Raji (cell line): ENCODE measurements around the gene PTX4.

Experiments
- POLR2A ChIP-seq: IDR thresholded peaks from 2 replicates; pipeline ENCODE4 v1.6.1; 2011; ENCODE audit warnings: low read depth, low read length, control low read depth; ENCODE audit not compliant: insufficient read depth

Gene PTX4

DNA sequence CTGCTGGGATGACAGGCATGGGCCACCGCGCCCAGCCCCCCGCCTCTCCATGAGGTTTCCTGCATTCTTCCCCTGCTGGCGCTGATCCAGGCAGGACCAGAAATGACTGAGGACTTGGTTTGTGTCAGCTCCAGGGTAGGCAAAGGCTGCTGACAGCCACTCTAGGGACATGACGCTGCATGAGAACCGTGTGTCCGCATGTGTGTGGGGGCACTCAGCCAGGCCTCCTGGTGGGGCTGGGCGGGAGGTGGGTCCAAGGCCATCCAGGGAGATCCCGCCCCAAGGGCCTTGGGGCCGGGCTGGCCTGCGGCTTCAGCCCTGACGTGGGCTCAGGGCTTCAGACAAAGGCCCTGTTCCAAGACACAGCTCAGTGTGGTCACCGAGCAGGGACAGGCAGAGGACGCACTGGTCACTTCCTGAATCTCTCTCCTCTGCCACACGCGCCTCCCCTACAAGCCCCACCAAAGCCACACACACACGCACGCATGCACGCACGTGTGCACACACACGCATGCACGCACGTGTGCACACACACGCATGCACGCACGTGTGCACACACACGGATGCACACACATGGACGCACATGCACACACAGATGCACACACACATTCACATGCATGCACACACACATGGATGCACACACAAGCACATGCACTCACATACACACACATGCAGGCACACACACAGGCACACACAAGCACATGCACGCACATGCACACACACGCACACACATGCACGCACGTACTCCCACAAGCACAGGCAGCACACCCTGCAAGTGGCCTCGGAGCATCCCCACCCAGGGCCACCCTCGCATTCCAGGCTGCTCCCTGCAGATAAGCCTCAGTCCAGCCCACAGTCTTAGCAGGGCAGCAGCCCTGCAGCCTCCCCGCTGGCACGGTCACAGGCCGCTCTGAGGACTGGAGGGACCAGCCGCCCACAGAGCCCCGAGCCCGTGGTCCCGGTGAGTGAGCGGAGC, 39.4 kb upstream of the PTX4 start:
- TF ChIP-seq POLR2A: no peak

DNA sequence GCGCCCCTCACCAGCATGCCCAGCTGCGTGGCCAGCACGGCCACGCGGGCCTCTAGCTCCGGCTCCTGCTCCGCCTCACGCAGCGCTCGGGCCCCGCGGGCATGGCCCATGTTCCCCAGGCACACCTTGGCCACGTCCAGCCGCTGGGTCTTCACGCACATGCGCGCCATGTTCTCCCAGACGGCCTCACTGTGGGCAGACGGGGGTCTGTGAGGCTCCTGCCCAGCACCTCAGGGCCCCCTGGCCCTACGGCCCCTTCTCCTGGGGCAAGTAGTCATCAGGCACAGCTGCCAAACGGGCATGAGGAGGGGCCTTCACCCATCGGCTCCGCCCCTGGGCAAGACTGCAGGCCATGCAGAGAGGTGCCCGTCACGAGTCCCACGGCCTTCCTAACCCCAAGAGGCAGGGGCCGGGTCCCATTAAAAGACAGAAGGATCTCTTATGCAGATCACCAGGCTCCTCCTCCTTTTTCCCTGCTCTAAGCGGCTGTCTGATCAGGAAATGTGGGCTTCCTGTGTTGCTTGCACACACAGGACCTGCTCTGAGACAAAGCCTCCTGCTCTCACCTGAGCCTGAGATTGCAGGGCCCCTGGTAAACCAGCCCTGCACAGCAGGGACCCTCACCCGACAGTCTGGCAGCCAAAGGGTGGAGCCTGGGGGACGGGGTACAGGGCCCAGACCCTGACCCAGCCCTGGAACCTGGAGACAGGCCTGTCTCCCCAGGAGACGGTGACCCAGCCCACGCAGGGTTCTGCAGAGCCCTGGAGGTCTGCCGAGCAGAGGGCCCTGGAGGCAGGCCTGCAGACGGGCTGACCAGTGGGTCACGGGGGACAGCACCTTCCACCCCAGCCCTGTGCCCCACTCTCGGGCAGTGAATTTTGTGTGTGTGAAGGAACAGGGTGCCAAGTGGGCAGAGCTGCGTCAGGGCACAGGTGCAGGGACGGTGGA, 38.1 kb upstream of the PTX4 start:
- TF ChIP-seq POLR2A: no peak

DNA sequence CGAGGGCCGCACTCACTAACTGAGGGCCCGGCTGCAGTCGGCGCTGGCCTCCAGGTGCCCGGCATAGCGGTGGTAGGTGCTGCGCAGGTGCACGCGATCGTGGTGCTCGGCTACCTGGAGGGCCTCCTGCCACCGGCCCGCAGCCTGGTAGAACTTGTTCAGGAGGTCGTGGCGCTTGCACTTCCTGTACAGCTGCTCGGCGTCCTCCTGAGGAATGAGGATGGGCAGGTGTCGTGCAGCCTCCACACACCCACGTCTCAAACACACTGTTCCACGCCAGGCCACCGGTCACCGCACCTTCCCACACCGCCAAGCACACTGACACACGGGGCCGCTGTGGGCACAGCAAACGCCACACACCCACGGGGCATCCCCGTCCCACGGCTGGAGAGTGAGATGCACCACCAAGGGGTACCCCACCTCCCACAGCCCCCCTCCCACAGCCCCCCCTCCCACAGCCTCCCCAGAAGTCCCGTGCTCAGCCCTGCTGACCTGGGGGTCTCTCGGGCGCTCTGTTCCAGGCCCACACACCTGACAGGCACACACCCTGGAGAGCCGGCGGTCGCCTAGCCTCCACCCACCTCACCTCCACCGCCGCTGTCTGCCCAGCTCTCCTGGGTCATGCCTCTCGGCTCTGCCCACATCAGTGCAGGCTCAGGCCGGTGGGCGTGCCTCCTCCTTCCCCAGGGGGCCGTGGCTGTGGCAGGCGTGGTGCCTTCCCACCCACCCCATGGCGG, 37.3 kb upstream of the PTX4 start:
- TF ChIP-seq POLR2A: no peak

DNA sequence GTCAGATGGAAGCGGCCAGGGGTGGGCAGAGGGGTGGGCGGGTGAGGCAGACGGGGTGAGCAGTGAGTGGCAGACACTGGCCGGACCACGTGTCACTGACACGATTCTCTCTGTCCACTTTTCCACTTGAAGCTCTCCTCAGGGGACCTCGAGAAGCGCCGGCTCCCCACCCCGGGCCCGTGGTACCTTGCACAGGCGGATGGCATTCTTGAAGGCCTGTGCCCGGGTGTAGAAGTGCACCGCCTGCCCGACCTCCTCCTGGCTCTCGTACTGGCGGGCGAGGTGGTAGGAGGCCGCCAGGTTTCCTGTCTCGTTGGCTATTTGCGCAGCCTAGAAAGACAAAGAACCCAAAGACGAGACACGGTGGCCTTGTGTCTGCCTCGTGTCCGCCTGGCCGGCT, 35.6 kb upstream of the PTX4 start:
- no peak for TF ChIP-seq POLR2A

DNA sequence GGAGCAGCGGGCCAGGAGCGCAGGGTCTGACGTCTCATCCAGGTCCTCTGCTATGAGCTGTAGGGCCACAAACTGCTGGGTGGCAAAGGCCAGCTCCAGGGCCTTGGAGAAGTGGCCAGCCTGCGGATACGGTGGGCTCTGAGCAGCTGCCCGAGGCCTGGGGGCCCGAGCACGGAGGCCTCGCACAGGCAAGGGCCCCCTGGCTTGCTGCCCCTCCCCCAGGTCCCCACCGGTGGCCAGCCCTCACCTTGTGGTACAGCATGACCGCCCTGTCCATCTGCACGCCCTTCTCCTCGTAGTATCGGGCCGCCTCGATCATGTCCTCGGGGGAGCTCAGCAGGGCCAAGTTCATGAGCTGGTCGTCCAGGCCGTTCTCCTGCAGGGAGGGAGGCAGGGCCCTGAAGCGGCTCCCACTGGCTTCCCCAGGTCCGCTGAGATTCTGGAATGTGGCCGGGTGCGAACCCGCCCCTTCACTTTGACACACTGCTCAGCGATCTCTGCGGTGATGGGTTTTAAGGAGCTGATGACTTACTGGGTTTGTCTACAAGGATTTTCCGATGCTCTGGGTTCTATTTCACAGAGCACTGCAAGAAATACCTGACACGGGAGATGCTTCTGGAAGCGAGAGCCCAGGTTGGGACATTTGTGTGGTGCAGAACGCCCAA, 35.0 kb upstream of the PTX4 start:
- TF ChIP-seq POLR2A: no peak

DNA sequence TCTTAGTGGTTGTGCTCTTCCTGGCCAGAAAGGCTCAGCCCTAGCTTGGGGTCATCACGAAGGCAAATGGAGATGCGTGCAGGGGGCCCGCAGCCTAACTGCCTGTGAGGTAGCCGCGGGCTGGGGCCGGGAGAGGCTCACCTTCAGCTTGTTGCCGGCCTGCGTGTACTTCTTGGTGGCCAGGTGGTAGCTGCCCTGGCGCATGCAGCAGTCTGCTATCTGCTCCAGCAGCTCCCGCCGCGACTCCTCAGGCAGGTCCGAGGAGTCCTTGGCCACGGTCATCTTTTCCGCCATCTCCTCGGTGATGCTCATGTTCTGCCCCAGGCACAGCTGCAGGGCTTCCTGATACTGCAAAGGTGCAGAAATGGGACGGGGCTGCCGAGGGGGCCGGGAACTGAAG, 31.7 kb upstream of the PTX4 start:
- no peak for TF ChIP-seq POLR2A

DNA sequence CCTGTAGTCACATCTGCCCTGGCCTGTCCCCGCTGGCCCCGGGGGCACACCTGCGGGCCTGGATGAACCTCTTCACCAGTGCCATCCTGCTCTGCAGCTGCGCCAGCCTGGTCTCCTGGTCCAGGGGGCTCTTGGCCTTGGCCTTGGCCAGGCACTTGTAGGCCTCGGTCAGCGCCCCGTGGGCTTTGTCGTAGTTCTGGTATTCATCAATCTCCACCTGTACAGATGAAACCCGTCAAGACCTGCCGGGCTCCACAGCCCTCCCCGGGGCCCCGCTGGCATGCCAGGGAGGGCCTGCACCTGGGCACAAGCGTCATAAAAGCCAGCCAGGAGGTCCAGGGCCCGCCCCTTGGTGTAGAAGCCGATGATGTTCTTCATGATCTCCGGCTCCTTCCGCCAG, 31.1 kb upstream of the PTX4 start:
- no peak for TF ChIP-seq POLR2A

DNA sequence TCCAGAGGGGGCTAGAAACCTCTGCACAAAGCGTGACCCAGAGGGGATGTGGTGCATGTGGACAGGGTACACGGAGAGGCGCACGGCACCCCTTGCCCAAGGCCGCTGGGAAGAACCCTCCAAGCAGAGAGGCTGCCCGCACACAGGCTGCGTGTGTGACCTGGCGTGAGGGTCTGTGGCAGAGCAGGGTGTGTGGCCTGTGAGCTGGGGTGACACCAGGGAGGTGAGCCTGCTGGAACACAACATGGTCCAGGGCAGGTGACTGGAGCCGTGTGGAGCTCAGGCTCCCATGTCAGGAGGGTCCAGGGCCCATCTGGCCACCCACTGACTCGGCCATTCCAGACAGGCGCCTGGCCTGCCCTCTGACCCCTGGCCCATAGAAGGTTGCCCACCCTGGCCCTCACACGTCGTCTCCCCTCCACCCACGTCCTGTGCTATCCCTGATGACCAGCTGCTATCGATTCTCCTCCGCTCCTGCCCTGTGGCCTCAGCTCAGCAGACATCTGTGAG, 29.9 kb upstream of the PTX4 start:
- TF ChIP-seq POLR2A: no peak

DNA sequence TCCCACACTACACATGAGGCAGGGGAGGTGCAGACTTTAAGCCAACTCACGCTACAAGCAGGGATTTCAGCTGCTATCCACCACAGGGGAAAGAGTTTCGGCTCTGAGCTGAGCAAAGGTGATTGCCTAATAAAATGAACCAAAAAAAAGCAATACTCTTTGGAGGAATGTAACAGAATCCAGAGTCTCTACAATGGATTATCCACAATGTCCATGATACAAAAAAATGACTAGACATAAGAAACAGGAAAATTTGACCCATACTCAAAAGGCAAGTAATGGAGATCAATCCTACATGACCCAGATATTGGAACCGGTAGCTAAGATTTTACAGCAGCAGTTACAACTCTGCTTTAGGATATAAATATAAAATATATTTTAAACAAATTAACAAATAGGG, 25.8 kb upstream of the PTX4 start:
- TF ChIP-seq POLR2A: no peak

DNA sequence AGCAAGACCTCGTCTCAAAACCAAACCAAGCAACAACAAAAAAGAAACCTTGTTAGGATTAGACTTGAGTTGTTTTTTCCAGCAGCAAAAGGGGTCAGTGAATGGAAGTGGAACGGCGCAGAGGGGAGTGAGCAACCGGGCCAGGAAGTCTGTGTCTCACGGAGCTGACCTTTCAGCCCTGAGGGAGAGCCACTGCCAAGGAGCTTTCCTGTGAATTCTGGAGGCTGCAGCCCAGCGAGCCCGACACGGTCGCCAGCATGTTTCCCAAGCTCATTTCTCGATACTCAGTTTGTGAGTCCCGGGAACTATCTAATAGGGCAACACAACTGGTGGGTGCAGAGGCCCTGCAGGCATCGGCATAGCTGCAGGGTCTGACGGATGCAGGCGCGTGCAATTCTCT, 24.0 kb upstream of the PTX4 start:
- no peak for TF ChIP-seq POLR2A

DNA sequence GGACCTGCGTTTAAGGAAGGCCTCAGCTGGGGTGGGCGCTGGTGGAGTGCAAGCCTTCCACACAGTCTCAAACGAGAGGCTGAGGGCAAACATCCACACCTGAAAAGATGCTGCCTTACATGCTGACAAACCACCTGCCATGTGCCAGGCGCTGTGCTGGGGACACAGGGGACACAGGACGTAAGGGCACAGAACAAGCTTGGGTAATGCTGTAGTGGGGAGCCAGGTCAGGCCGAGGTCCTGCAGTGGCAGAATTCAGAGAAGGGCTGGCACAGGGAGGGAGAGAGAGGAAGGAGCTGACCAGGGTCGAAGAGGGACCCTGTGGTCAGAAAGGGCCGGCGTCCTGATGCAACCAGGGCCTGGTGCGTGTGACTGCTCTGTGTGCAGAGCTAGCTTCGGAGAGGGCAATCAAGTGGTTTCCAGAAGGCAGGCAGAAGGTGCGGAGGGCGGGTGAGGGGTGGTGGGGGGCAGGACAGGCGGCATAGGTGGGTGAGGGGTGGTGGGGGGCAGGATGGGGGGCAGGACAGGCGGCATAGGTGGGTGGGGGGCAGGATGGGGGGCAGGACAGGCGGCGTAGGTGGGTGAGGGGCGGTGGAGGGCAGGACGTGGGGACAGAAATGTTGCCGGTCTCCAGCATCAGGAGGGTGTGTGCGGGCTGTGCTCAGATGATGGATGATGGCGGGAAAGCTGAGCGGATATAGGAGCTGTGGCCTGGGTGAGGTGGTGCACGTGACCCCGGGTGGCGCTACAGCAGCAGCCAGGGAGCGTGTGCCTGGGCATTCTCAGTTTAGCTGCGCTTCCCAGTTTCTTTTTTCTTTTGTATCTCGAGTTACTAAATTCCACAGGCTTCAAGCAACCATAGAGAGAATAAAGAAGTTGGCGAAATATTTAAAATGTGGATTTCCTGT, 23.2 kb upstream of the PTX4 start:
- TF ChIP-seq POLR2A: no peak

DNA sequence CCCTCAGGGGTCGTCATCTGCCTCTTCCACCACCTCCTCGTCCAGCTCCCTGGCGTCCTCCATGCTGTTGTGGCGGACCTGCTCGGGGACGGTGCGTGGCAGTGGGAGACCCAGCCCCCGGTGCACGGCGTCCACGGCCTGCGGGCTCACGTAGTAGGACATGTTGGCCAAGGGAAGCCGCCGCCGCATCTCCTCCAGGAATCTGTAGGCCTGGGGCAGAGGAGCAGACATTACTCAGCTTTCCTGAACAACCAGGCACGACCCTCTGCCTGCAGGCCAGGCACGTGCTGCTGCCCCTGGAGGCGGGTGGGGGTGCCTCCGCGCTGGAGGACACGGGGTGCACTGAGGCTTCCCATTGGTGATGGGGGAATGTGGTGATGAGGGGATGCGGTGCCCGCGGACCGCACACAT, 22.2 kb upstream of the PTX4 start:
- TF ChIP-seq POLR2A: no peak

DNA sequence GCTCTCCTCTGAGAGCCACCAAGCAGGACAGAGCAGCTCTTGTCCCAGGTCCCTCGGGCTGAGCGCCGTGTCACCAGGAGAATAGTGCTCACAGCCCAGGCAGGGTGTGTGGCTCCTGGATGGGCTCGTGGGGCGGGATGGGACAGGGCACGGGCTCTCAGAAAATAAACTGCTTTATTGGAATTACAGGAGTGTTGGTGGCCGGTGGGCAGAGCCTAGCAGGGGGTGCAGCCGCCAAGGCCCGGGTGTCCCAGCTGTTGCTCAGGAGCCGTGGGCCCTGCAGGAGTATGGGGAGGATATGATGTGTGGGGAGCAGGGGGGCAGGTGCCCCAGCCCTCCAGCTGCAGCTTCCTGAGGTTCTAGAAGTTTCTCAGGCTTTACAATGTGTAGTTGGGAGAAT, 21.5 kb upstream of the PTX4 start:
- no peak for TF ChIP-seq POLR2A
